GM18868 (cell line): Measurements from ENCODE around the gene COL28A1.
A peak's percentile ranks its signal among the peaks of the same experiment; 100 is the strongest.

Experiments
- ATAC-seq: cut with Tn5 transposase; IDR thresholded peaks from one replicate; pipeline ENCODE4 v1.9.1; 2021; ENCODE audit warnings: mild to moderate bottlenecking, moderate library complexity; ENCODE audit not compliant: unreplicated experiment

COL28A1 gene

DNA sequence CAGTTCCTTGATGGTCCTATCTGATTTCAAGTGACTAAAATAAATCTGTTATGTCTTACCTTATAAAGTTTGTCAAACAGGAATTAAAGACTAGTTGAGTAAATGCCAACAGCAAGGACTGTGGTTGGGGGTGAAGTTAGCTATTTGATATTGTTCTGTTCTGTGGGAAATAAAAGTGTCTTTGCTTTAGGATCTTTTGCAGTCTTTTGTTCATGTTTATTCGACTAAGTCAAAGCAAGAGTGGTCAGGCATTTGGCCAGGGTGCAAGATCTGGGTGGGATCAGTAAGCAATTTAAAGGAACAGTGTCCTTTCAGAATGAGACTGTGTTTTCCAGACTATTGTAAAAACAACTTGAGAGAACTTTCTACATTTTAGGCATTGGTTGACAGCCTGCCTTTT is at the start of gene COL28A1:
Gene COL28A1 (minus strand): TSS at position 183 of the 400 bp plus-strand sequence. CDS start 2,998 bp downstream, outside the sequence.
- ATAC-seq = no peak

- no peak for ATAC-seq
Observed at GRCh38 chr7:7584653-7585052, 49.0 kb upstream of the COL28A1 start.

DNA sequence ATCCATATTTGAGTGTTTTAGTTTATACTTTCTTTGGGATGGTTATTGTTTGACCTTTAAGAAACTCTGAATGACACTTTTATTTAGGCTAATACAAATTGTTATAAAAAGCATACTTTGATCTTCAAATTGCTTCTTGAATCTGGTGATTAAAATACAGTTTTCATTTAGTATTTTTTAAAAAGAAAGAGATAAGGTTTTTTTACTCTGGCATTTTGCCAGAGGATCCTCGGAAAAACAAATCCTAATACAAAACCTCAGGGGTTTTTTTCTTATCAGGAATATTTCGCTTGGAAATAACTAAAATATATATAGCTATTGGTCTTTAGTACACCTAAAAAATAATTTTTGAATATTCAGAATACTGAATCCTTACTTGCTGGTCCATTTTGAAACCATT is 48.1 kb upstream of the COL28A1 start:
- no peak for ATAC-seq

- no peak for ATAC-seq
Observed at GRCh38 chr7:7582596-7582995, 46.9 kb upstream of the COL28A1 start.

DNA sequence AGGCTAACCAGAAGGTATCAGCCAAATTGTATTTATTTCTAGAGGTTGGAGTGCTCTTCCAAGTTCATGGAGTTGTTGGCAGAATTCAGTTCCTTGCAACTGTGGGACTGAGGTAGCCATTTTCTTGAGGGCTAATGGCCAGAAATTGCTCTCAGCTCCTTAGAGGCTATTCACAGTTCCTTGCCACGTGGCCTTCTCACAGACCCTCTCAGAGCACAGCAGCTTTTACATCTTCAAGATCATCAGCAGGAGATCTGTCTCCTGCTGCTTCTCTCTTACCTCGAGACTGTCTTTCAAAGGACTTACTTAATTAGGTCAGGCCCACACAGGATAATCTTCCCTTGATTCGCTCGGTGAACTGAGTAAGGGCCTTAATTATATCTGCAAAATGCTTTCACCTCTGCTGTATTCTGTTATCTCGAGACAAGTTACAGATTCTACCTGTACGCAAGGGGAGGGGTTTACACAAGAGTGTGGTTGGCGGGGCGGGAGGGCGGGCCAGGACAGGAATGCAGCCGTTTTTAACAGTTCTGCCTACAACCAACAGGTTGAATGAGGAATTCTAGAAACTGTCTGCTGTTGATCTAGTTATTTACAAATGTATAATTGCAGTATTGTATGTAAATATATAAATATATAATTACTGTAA is 46.0 kb upstream of the COL28A1 start:
- no peak for ATAC-seq

- no peak for ATAC-seq
Observed at GRCh38 chr7:7579638-7580037, 44.0 kb upstream of the COL28A1 start.

- peak; percentile 79 for ATAC-seq
Observed at GRCh38 chr7:7577888-7578287, 42.2 kb upstream of the COL28A1 start.

GRCh38 chr7:7576344-7576743 is 40.7 kb upstream of the COL28A1 start:
- peak; percentile 38 for ATAC-seq

- ATAC-seq = no peak
Observed at GRCh38 chr7:7573701-7574100, 38.0 kb upstream of the COL28A1 start.

- no peak for ATAC-seq
Observed at GRCh38 chr7:7570584-7570983, 34.9 kb upstream of the COL28A1 start.

GRCh38 chr7:7569615-7570014 is 33.9 kb upstream of the COL28A1 start:
- peak; percentile 26 for ATAC-seq

GRCh38 chr7:7569081-7569527 is 33.4 kb upstream of the COL28A1 start:
- peak; percentile 55 for ATAC-seq

GRCh38 chr7:7568553-7568952 is 32.9 kb upstream of the COL28A1 start:
- no peak for ATAC-seq

DNA sequence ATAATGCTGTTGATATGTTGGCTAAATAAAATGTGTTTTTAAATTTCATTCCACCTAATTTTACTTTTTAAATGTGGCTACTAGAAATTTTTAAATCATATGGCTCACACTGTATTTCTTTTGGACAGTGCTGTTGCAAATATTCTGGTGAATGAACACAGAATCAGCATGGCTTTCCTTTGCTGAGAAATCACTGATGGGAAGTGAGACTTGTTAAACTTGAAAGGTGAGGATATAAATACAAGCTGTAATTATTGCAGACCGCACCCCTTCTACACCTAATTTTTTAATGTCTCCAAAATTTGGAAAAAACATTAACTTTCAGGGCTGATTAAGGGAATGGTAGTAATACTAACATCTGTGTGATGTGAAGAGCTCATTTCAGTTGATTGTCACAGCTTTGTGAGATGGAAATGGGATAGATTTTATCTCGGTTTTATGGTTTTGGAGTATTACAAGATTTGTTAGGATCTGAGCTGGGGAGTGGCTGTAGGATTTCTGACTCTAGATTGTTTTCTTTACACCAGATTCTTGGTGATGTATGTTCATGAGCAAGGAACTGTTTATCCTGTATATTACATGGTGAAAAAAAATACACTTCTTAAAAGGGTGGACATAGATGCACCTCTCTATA is 32.3 kb upstream of the COL28A1 start:
- no peak for ATAC-seq

DNA sequence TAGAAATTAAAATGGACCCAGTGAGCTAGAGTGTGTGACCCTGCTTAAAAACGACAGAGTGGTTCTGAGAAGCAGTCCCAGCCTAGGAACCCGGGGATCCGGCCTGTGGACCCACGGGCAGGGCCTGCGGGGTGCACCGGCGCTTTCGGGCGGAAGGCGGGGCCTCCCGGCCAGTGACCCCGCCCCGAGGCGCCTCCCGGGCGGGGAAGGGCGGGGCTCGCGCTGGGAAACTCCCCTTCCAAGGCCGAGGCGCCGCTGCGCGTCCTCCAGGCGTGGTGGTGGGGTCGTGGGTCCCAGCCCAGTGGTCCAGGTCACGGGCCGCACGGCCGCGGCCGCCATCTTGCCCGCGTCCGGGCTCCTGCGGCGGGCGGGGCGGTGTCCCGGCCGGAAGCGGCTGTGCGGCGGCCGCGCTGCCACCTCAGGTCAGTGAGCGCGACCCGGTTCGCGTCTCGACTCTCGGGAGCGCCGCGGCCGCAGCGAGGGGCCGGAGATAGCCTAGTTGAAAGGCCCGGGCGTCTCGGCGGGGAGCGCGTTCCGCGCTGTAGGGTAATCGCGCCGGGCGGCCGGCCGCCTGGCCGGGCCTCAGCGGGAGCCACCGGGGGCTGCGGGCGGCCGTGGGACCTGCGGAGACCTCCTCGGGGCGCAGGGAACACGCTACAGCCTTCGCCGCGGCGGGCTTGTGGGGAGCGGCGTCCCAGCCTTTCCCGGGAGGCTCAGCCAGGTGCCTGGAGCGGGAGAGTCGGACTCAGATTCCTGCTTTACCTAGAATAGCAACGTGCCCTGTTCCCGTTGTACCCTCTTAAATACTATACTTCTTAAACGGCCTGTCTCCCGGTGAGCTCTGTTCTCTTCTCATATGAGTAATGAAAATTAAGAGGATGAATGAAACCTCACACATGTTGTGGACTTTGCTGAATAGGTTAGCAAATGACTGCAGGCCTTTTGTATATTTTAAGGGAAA is 31.3 kb upstream of the COL28A1 start, which contains the start of gene MIOS:
Gene MIOS (plus strand): TSS at position 234 of the 961 bp plus-strand sequence. CDS start 5,592 bp downstream, outside the sequence.
- peak; percentile 70 for ATAC-seq

GRCh38 chr7:7565746-7566650 is 30.3 kb upstream of the COL28A1 start:
- ATAC-seq = peak; percentile 2

- ATAC-seq = no peak
Observed at GRCh38 chr7:7565018-7565680, 29.5 kb upstream of the COL28A1 start.

- no peak for ATAC-seq
Observed at GRCh38 chr7:7564323-7564780, 28.7 kb upstream of the COL28A1 start.

DNA sequence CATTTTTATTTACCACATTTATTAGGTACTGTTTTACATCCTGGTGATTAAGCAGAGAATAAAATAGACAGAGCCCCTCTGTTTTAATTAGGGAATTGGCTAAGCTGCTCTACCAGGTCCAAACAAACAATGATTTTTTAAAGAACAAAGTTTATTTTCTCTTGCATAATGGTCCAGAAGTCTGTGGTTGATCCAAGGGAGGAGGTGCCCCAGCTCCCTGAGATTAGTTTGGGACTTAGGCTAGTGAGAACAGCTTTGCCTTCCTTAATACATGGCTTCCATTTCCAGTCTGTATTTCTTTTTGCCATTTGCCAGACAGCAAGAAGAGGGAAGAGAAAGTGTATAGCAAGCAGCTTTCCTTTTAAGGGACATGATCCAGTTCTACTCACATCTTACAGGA is 28.1 kb upstream of the COL28A1 start:
- ATAC-seq = no peak

GRCh38 chr7:7563269-7563668 is 27.6 kb upstream of the COL28A1 start:
- no peak for ATAC-seq
